Measurements from ENCODE around the gene CKAP5. TPM values are rescaled to one million over a fixed set of nuclear protein-coding genes. Genes with fewer than 3 reads are reported as not detected.

The CKAP5 gene
- total RNA-seq, 3 donors from 2014 or later = 50.3 to 74.5 (median 67.8) TPM

GRCh38 chr11:46766656-46767055, 79.4 kb downstream of the CKAP5 start:
- H3K4me3 ChIP-seq = no peak overlapping the region
- no peaks in the 10 kb centered on the region for H3K4me1 ChIP-seq (ENCODE audit: low read depth)
- H3K9me3 ChIP-seq = no peaks in the 10 kb centered on the region
- intact Hi-C loops (cut with DNase I, micrococcal nuclease) = no loop called here
- DNase-seq (no peak), ATAC-seq (no peak)
- H3K36me3 ChIP-seq (ENCODE audit: low read depth) = no peaks in the 10 kb centered on the region
- TF ChIP-seq CTCF (IDR thresholded peaks at IDR 0.05) = no peak

- intact Hi-C loops (cut with DNase I, micrococcal nuclease) = no loop called here
- no peak for ATAC-seq
- no peak overlapping the region for H3K4me3 ChIP-seq
- TF ChIP-seq CTCF (IDR thresholded peaks at IDR 0.05) = no peak
- no peaks in the 10 kb centered on the region for H3K36me3 ChIP-seq (ENCODE audit: low read depth)
- no peak for DNase-seq
- H3K4me1 ChIP-seq (ENCODE audit: low read depth) = no peaks in the 10 kb centered on the region
- no peaks in the 10 kb centered on the region for H3K9me3 ChIP-seq
Observed at GRCh38 chr11:46762248-46762647, 83.8 kb downstream of the CKAP5 start.

- DNase-seq (no peak), ATAC-seq (no peak)
- Histone ChIP-seq H3K36me3 (ENCODE audit: low read depth) (no peaks in the 10 kb centered on the region), H3K4me1 (ENCODE audit: low read depth) (no peaks in the 10 kb centered on the region), H3K4me3 (no peak overlapping the region), H3K9me3 (no peaks in the 10 kb centered on the region)
- TF ChIP-seq CTCF (IDR thresholded peaks at IDR 0.05) = no peak
- intact Hi-C loops (cut with DNase I, micrococcal nuclease) = no loop called here
Observed at GRCh38 chr11:46761807-46762206, 84.3 kb downstream of the CKAP5 start.

GRCh38 chr11:46760429-46761128, 85.5 kb downstream of the CKAP5 start:
- Histone ChIP-seq H3K4me3 (no peak overlapping the region), H3K9me3 (no peaks in the 10 kb centered on the region), H3K4me1 (ENCODE audit: low read depth) (no peaks in the 10 kb centered on the region), H3K36me3 (ENCODE audit: low read depth) (peaks cover 6% of the 10 kb centered on the region)
- no peak for DNase-seq
- TF ChIP-seq CTCF (IDR thresholded peaks at IDR 0.05) = no peak
- no peak for ATAC-seq
- intact Hi-C loops (cut with DNase I, micrococcal nuclease) = no loop called here

GRCh38 chr11:46759196-46759595, 86.9 kb downstream of the CKAP5 start:
- intact Hi-C loops (cut with DNase I, micrococcal nuclease) = no loop called here
- ATAC-seq (no peak), DNase-seq (no peak)
- H3K36me3 ChIP-seq (ENCODE audit: low read depth) = peaks cover 13% of the 10 kb centered on the region
- no peaks in the 10 kb centered on the region for H3K4me1 ChIP-seq (ENCODE audit: low read depth)
- H3K4me3 ChIP-seq = no peak overlapping the region
- TF ChIP-seq CTCF (IDR thresholded peaks at IDR 0.05) = no peak
- no peaks in the 10 kb centered on the region for H3K9me3 ChIP-seq

- no peak for DNase-seq
- H3K4me1 ChIP-seq (ENCODE audit: low read depth) = no peaks in the 10 kb centered on the region
- no peaks in the 10 kb centered on the region for H3K9me3 ChIP-seq
- no peak for TF ChIP-seq CTCF (IDR thresholded peaks at IDR 0.05)
- H3K4me3 ChIP-seq = no peak overlapping the region
- H3K36me3 ChIP-seq (ENCODE audit: low read depth) = peaks cover 16% of the 10 kb centered on the region
- intact Hi-C loops (cut with DNase I, micrococcal nuclease) = no loop called here
- no peak for ATAC-seq
Observed at GRCh38 chr11:46755962-46756361, 90.1 kb downstream of the CKAP5 start.

Measured in mucosa of descending colon (tissue), 3 donors.